Panc1 (cell line): ENCODE data around the gene DOK6. TPM values are rescaled to one million over a fixed set of nuclear protein-coding genes. Genes with fewer than 3 reads are reported as not detected.

Experiments used
- ATAC-seq: fragments of 200-7000 bp; cut with Tn5 transposase; 2 replicates; pipeline ENCODE4 v1.9.1; 2020; ENCODE audit warnings: mild to moderate bottlenecking, moderate library complexity
- BruUV-seq: library from RNA; stranded (reverse); fragments of 400-500 nt; replicated peaks from 2 replicates; lab custom pipeline; 2021; lab: Mats Ljungman, UMichigan
- CTCF ChIA-PET: fragments of 300-600 bp; sonication (Branson Sonifier 250); formaldehyde crosslinking; loops from one replicate; lab custom pipeline; 2022; ENCODE audit warnings: antibody characterized with exemption; lab: Charles Lee
- POLR2A ChIA-PET: fragments of 300-600 bp; sonication (Branson Sonifier 250); formaldehyde crosslinking; loops from one replicate; lab custom pipeline; 2022; ENCODE audit warnings: antibody characterized with exemption; lab: Charles Lee
- DNase-seq: peaks from one replicate; pipeline ENCODE4 v3.0.0-alpha.2; 2010; ENCODE audit warnings: low read depth, low spot score
- H3K27ac ChIP-seq: 2 replicates; pipeline ENCODE4 v1.5.1; 2011; ENCODE audit warnings: mild to moderate bottlenecking, low read length, inconsistent platforms
- H3K27me3 ChIP-seq: fragments of 200-500 bp; sonication (Bioruptor generic); 2 replicates; pipeline ENCODE4 v1.6.0; 2014; ENCODE audit warnings: low read length, inconsistent platforms; ENCODE audit not compliant: control insufficient read depth, insufficient read depth
- H3K36me3 ChIP-seq: fragments of 200-500 bp; sonication (Bioruptor generic); 2 replicates; pipeline ENCODE4 v1.5.1; 2014; ENCODE audit warnings: inconsistent platforms, mild to moderate bottlenecking, low read length, moderate library complexity; ENCODE audit not compliant: control insufficient read depth, insufficient read depth
- H3K4me1 ChIP-seq: 2 replicates; pipeline ENCODE4 v1.5.1; 2011; ENCODE audit warnings: inconsistent platforms, mild to moderate bottlenecking, low read length, moderate library complexity; ENCODE audit not compliant: control insufficient read depth, insufficient read depth
- H3K4me3 ChIP-seq, 2 experiments: 2 replicates each; pipeline ENCODE4 v1.5.1; 2011 to 2012; ENCODE audit warnings: low read depth in 2 of 2, low read length in 2 of 2, mild to moderate bottlenecking in 2 of 2, inconsistent platforms in 1 of 2, moderate library complexity in 1 of 2
- H3K9me3 ChIP-seq: fragments of 200-500 bp; sonication (Bioruptor generic); 2 replicates; pipeline ENCODE4 v1.5.1; 2014; ENCODE audit warnings: low read depth, mild to moderate bottlenecking, inconsistent platforms, low read length, moderate library complexity; ENCODE audit not compliant: control insufficient read depth, insufficient read depth
- CTCF ChIP-seq: fragments of 450-650 bp; IDR thresholded peaks from 2 replicates; pipeline ENCODE4 v1.5.1; 2017; ENCODE audit warnings: mild to moderate bottlenecking
- POLR2AphosphoS5 ChIP-seq: IDR thresholded peaks from 2 replicates; pipeline ENCODE4 v1.6.1; 2012; ENCODE audit warnings: mild to moderate bottlenecking, low read depth, low read length, moderate library complexity
- REST ChIP-seq, 2 experiments: IDR thresholded peaks; 2 replicates each; pipeline ENCODE4 v1.6.1; 2011 to 2012; ENCODE audit warnings: low read depth in 2 of 2, control low read depth in 1 of 2, low read length in 1 of 2, mild to moderate bottlenecking in 1 of 2, moderate library complexity in 1 of 2; ENCODE audit not compliant: insufficient read depth in 1 of 2
- SIN3A ChIP-seq: IDR thresholded peaks from 2 replicates; pipeline ENCODE4 v1.6.1; 2012; ENCODE audit warnings: low read depth, mild to moderate bottlenecking, low read length, moderate library complexity, borderline replicate concordance; ENCODE audit not compliant: insufficient read depth
- TCF7L2 ChIP-seq: IDR thresholded peaks from 2 replicates; pipeline ENCODE4 v1.6.1; 2011; ENCODE audit warnings: mild to moderate bottlenecking, low read depth, low read length, inconsistent platforms
- in situ Hi-C: cut with HindIII; loops from 2 replicates; pipeline ENCODE4 v1.10.0; 2016; ENCODE audit warnings: low sequenced_read_pairs, low pct_unique_long_range_greater_than_20kb
- intact Hi-C: fragments of 100-400 bp; cut with micrococcal nuclease; formaldehyde crosslinking; loops from one replicate; pipeline ENCODE4 v1.10.0; 2022; ENCODE audit not compliant: unreplicated experiment
- total RNA-seq: library from RNA; stranded (reverse); gene quantifications from one replicate; pipeline ENCODE4 v1.2.1, GENCODE V29; 2021; ENCODE audit not compliant: unreplicated experiment

The DOK6 gene
- total RNA-seq, 1 experiment from 2014 or later: not detected

- TF ChIP-seq POLR2AphosphoS5 (no peak), CTCF (no peak), REST (IDR thresholded peaks at IDR 0.05; ENCODE audit: insufficient read depth in 1 of 2, low read depth in 2 of 2, low read length in 1 of 2) (no peak), SIN3A (no peak), TCF7L2 (no peak)
- CTCF ChIA-PET: no interaction called here
- no peak for ATAC-seq
Observed at GRCh38 chr18:69626171-69626570, 225.5 kb downstream of the DOK6 start.

GRCh38 chr18:69626643-69627242, 226.1 kb downstream of the DOK6 start:
- Histone ChIP-seq H3K4me3 (no peak overlapping the region), H3K27me3 (no peaks in the 10 kb centered on the region), H3K4me1 (no peaks in the 10 kb centered on the region), H3K27ac (no peak overlapping the region), H3K9me3 (no peaks in the 10 kb centered on the region), H3K36me3 (no peaks in the 10 kb centered on the region)
- ChIA-PET CTCF (no interaction called here), POLR2A (no interaction called here)
- ATAC-seq: no peak
- intact Hi-C loops (no loop called here), in situ Hi-C loops (no loop called here)
- DNase-seq: no peak
- TF ChIP-seq CTCF: no peak
- TF ChIP-seq SIN3A: no peak
- TF ChIP-seq POLR2AphosphoS5: no peak
- no peak for TF ChIP-seq TCF7L2
- no peak for TF ChIP-seq REST (IDR thresholded peaks at IDR 0.05; ENCODE audit: insufficient read depth in 1 of 2, low read depth in 2 of 2, low read length in 1 of 2)
- no TSS peak for BruUV-seq

More at GRCh38 chr18:69626171-69626570, 225.5 kb downstream of the DOK6 start:
- no TSS peak for BruUV-seq
- H3K4me1 ChIP-seq: no peaks in the 10 kb centered on the region
- intact Hi-C loops (no loop called here), in situ Hi-C loops (no loop called here)
- no peaks in the 10 kb centered on the region for H3K9me3 ChIP-seq
- no peak overlapping the region for H3K4me3 ChIP-seq
- no peaks in the 10 kb centered on the region for H3K27me3 ChIP-seq
- POLR2A ChIA-PET: no interaction called here
- no peak overlapping the region for H3K27ac ChIP-seq
- no peaks in the 10 kb centered on the region for H3K36me3 ChIP-seq
- no peak for DNase-seq
